GM19099 (cell line): ENCODE measurements around the gene KDM4C.

Experiments
- POLR2A ChIP-seq: IDR thresholded peaks from 3 replicates; pipeline ENCODE4 v1.6.1; 2011; ENCODE audit warnings: low read depth; ENCODE audit not compliant: insufficient read length; ENCODE audit errors: extremely low read depth

The KDM4C gene

DNA sequence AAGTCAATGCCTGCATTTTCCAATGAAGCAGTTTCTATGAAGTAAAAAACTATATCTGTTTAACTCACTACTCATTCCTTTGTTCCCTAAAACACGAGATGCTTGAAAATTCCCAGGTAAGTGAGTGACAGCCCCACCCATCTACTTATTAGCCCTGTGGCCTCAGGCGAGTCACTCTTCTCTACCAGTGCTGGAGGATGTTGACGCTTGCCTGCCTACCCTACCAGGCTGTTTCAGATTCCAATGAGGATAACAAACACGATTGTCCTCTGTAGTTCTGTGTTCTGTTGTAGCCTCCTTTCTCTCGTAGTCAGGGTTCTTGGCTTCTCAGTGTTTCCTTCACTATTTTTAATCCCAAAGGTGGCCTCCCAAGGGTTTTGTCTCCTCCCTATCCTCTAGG, 388.8 kb downstream of the KDM4C start:
- TF ChIP-seq POLR2A: no peak

DNA sequence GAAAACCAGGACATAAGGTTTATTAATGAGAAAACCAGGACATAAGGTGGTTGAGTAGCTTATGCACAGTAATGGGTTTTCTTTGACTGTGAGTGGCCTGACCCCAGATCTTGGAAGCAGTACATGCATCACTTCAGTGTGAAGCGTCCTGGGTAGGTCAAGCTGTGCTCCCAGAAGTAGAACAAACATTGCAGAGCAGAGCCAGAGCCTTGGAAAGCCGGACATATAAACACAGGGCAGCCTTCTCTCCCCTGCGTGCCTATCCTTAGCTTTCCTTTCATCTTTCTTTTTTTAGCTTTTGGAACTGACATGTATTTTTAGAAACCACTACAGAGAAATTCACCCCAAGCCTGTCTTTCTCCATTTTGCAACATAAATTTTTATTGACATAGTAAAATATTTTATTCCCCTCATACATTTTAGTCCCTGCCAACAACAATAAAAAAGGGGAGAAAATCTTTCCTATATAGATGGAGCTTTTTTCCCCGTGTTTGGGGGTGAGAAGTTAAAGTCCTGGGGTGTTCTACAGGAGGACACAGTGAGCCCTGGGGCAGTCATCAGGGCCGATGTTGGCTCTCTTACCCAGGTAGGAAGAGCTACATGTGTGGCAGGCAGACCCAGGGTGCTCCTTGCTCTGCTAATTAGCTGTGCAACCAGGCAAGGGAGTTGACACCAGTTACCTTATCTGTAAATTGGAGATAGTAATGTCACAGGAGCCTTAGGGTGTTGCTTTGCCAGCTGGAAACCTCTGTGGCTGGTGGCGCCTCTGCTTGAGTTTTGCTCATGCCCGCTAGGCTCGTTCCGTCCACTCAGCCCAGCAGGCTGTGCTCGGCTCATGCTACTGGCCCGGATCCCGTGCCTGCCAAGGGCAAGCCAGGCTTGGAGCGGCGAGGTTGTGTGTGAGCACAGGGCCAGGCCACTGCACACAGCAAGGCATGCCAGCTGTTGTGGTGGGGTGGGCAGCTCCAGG, 389.6 kb downstream of the KDM4C start:
- TF ChIP-seq POLR2A: no peak

DNA sequence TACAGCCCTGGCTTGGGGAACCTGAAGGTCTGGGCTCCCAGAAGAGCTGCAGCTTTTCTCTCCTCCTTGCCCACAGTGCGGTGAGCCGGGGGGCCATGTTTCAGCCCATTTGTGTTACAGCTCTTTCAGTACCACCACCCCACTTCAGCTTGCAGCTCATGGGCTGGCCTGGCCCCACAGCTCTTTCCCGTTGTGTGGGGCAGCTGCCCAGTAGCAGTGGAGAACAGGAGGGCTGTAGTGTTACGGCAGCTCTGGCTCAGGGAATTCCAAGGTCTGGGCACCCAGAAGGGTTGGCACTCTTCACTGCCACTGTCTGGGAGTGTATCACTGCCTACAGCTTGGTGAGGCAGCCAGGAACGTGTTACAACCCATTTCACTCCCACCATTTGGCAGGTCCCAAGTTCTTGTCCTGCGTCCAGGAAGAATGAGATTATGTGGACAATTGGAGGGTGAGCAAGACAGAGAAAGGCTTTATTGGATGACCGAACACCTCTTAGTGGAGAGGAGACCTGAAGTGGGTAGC, 390.5 kb downstream of the KDM4C start:
- TF ChIP-seq POLR2A: no peak

DNA sequence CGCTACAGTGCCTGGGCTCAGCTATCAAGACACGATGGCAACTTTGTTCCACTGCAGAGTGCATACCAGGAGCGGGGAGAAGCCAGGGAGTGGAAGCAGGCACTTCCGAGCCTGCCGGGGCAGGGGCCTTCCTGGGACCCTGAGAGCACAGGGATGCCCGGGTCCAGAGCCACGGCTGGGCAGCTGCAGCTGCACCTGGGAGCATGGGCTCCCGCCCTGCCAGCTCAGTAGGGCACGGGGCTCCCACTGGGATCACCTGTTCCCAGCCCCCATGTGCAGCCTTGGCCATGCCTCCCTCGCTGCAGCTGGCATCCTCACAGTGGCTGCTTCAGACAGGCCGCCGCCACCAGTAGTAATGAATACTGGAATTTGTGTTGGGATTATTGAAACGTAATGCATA, 391.5 kb downstream of the KDM4C start:
- no peak for TF ChIP-seq POLR2A

DNA sequence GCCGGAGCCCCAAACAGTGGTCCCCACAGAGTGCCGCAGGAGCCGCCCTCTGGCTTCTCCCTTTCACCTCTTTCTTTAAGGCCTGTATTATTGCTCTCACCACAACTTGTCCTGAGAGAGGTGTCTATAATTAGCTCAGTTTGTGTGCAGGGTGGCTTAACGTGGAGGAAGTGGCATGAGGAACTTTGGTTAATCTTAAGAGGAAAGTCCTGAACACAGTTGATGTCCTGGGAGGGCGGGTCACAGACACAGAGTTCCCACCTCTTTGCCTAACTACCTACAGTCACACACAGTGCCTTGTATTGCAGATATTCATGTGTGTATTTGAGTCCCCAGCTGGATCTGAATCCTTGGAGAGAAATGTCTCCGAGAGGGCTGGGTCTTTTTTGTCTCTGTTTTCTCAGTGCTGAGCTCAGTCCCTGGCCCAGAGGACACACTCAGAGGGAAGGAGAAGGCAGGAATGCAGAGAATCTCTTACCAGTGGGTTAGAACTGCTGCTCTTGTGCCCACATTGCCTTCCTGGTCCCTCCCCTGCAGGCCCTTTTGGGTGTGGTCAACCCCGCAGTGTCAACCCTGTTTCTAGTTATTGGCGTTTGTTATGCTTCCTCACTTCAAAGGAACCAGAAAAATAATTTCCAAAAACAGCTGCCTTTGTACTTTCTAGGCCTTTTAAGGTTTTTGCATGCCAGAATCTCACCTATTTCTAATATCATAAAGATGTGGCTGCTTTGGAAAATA, 392.5 kb downstream of the KDM4C start:
- no peak for TF ChIP-seq POLR2A

DNA sequence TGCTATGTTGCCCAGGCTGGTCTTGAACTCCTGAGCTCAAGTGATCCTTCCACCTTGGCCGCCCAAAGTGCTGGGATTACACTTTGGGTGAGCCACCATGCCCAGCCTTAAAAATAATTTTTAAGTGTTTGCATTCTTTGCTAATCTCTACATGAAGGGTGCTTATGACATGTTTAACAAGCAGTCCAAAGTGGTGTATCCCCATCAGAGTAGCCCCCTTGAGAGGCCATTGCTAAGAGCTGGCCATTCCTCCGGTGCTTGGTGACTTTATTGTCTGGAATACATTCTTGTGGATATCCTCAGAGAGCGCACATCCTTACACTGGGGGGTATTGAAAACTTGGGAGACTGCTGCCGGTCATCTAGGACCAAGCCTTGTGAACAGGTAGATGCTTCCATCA, 395.4 kb downstream of the KDM4C start:
- no peak for TF ChIP-seq POLR2A

DNA sequence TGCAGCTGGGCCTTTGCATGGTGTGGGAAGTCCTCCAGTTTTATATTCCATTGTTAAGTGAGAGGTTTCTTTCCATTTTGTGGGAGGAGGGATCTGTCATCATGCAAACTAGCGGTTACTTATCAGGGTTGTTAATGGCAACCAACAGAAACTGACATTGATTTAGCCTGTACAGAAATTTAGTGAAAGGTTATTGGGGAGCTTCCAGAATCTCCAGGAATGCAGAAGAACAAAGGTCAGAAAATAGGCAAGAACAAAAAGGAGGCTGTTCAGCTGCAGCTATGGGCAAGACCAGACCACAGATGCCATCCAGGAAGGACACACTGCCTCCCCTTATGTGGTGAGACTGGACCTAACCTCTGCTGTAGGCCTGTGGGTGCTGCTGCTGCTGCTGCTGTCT, 395.8 kb downstream of the KDM4C start:
- no peak for TF ChIP-seq POLR2A

DNA sequence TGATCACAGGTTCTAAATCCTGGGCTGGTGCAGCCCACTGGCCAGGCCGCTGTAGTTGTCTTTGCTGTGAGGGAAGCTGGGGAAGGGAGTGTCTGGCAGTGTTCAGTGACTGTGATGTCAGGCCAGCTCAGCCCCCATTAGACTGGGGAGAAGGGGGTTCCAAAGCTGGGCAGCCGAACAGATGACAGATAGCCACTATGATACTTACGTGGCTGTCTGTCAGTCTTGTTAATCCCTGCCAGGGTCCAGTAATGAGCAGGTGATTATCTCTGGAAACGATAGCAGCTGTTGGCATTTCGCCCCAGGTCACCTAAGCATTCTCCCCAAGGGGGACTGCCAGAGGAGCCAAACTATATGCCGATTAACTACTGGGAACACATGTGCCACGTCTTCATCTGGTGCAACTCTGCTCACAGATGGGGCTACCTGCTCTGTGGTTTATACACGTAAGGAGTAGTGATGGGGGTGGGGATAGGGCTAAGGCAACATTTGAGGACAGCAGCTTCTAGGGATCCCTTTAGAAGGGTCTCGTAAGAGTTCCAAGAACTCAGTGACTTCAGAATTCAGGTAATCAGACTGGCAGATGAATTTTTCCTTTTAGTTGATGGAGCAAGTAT, 396.3 kb downstream of the KDM4C start:
- no peak for TF ChIP-seq POLR2A

DNA sequence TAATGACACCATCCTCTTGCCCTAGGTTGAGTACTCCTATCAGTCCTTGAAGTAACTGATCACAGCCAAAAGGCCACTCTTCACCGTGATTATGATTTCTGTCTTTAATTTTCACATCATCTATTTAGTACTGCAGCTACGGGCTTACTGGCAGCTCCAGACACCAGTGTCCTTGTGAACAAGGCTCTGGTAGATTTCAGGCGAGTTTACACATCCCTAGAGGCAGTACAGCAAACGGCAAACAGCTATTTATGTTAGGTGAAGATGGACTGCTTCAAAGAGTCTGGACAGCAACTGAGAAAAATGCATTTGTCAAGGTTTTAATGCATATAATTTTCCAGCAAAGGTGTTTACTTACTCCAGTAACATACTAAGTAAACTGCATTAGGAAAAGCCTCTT, 396.9 kb downstream of the KDM4C start:
- no peak for TF ChIP-seq POLR2A

DNA sequence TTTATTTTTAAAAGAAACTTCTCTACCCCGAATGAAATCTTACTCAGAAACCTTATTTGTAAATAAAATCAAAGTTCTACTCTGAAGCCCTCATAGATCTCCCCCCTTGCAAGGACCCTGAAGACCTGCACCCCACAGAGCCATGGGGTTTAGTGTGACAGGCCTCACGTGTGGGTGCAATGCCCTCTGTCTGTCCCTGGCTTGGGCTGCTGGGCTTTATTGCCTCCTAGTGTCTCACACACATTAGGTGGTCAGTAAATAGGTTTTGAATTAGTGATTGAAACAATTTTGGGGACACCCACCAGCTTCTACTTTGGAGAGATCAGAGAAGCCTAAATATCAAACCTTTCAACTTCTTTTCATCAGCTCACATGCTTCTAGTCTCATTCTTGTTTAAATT, 403.7 kb downstream of the KDM4C start:
- TF ChIP-seq POLR2A: no peak

DNA sequence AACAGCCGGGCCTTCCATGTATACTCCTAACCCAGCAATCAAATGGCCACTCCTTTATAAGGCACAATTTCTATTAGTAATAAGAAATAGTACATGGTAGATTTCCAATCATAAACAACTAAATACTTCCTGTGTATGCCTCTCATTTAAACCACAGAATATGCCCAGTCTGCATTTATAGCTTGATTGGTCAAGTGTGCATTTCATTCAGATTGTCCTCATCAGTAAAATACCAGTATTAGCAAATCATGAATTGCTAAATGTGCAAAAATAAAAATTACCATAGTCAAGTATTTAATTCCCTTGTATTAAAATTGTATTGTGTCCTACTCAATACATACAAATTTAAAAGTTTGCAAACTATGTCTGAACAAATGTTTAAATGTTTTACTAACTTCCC, 406.2 kb downstream of the KDM4C start:
- TF ChIP-seq POLR2A: no peak

DNA sequence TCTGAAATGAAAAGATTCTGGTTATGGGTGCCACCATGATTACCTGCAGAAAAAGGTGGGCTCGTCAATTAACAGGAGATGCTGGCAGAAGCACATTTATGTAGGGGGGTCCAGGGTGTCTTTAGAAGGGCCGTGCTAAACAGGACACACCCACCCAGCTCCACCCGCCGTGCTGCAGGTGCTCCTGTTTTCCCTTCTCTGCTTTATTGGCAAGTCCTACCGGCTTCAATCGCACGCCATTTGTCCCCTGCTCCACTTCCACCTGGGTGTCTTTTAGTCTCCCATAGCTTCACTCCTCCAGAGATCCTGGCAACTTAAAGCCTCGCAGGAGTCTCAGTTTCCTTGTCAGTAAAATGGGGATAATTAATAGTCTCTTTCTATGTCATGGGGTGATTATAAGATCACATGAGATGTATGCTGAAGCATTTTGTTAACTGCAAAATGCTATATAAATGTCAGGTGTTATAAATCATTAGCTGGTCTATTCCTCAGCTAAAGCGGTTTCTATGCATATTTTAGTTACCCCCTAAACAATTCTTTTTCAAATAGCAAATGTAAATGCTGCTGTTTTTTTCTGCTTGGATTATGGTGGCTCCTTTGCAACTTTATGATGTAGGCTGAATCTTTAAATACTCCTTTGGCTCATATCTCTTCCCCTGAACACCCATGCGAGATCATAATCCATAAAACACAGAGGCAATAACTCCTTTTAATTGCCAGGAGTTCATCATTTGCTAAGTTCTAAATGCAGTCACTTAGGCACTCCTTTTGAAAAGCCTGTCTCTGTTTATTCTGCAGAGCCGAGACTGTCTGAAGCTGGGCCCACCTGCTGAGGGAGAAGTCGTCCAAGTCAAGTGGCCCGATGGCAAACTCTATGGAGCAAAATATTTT, 406.9 kb downstream of the KDM4C start:
- no peak for TF ChIP-seq POLR2A

DNA sequence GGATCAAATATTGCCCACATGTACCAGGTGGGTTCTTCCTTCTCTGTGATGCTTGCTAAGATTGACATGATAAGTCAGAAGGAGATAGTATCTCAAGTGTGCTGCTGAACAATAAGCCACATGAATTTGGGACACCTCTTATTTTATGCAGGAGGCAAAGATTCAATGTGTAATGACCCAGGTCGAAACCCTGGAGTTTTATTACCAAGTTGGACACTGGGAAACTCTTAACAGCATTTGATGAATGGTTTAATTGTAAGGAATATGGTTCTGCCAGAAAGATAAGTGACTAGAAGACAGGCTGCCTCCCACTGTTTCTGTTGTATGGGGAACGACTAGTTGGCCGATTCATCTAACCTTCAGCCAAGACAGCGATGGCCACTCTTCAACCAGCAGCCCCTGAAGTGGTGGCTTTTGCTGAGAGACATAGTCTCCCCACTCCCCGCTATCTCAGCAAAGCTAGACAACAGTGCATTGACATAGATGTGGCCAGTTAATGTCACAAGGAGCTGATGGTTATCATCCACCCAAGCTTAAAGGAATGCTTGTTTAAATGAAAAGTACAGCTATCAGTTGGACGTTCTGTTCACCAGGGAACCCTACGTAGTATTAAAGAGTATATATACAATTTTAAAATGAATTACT, 407.7 kb downstream of the KDM4C start:
- TF ChIP-seq POLR2A: no peak

DNA sequence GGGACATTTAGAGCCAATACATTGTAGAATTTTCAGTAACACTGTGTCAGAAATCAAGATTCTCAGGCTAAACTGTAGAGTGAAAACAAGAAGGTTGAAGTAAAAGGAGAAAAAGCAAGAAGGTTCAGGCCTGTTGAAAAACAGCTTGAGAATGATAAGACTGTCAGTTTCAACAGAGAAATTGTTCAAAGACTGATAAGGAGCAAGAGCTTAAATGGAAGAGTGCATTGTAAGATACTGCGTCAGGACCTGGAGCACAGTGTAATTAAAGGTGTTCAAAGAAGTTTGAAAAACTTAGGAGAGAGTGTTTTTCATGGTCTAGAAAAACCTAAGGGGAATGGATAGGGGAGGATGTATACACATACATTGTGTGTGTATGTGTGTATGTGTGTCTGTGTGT, 408.3 kb downstream of the KDM4C start:
- no peak for TF ChIP-seq POLR2A

DNA sequence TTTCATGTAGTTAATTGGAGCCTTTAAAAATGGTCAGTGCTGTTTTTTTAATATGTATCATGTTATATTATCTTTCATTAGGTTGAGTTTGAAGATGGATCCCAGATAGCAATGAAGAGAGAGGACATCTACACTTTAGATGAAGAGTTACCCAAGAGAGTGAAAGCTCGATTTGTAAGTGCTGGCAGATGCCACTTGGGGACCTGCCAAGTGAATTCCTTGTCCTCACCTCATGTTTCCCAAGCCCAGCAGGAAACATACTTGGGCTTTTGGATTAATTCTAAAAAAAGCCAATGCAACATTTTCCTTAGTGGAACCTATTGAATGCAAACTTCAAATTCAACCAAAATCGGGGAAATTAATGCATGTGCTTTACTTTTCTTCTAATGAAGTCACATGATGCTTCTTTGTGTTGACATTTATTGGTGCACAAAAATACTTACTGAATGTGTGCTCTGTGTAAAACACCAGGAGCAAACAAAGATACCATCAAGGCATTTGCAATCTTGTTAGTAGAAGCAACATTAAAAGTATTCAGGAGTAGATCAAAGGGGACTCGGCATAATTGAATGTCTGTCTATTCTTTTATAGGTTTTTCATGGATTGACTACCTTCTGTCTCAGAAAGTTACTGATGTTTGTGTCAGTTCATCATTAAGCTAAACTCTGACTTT, 412.1 kb downstream of the KDM4C start:
- TF ChIP-seq POLR2A: no peak
